NCI-H2196 treated with DMSO at 0.1 percent for 48 hours (cell line): ENCODE measurements around the gene ZNF273.
"Not testable (repeated sequence)": the region's sequence is repeated elsewhere in the genome, so short reads cannot be mapped to it uniquely, and the experiment has no call there.

ENCODE experiments used
- DNase-seq: peaks from one replicate; lab custom pipeline; 2025; ENCODE audit not compliant: unreplicated experiment; lab: John Stamatoyannopoulos, UW

The ZNF273 gene

DNA sequence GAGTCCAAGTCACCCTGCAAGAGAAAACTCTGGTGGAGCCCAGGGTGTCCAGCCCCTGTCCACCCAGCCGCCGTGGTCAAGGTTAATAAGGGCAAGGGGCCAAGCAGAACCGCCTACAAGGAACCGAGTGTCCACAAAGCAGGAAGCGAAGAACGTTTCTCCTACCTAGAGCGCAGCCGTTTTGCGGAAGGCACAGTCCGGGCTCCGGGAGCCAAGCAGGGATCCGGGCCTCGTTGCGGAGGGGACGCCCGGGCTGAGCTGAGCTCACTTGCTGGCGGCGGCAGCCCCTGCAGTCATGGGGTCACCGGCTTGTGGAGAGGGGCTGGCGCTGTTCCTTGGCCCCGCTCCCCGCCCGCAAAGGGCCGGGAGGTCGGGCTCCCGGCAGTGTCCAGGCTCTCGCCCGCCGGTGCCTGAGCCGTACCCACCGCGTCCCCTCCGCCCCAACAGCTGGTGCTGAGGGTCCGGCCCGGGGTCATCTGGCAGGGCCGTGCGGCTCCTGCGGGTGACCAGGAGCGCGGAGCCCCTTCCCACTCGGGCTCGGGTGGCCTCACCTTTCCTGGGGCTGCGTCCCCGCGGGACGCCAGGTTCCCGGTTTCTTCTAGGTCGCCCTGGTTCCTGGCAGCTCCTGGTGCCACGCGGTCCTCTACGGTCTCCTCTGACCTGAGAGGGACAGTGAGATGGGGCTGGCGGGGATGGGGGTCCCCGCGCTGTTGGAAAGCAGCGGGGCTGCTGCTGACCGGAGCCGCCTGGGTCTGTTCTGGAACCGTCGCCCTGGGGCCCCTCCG, 14.0 kb upstream of the ZNF273 start:
- DNase-seq = no peak

DNA sequence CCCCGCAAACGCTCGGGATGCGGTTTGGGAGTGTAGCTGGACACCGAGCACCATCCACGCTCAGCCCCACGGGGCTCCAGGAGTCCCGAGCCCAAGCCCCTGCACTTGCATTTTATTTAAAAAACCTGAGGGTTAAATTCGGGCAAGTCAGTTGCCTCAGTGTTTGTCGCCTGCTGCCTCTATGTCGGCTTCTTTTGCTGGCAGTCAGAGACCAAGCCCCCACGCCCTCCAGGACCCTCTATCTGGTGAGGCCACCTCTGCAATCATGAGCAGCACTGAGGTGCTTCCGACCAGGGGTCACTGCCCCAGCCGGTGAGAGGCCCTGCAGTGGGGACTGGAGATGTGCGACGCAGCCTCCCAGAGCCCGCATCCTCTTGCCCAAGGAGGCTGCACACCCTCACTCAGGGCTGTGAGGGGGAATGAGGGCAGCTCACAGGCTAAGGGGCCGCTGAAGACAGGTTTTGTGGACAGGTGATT, 13.3 kb upstream of the ZNF273 start:
- no peak for DNase-seq

- DNase-seq = not testable (repeated sequence)
Observed at GRCh38 chr7:64890273-64890672, 12.8 kb upstream of the ZNF273 start.

- DNase-seq = no peak
Observed at GRCh38 chr7:64890761-64891362, 12.2 kb upstream of the ZNF273 start.

- not testable (repeated sequence) for DNase-seq
Observed at GRCh38 chr7:64891363-64892081, 11.6 kb upstream of the ZNF273 start.

- DNase-seq = no peak
Observed at GRCh38 chr7:64892116-64892515, 11.0 kb upstream of the ZNF273 start.

GRCh38 chr7:64892666-64893309, 10.3 kb upstream of the ZNF273 start:
- DNase-seq = no peak

DNA sequence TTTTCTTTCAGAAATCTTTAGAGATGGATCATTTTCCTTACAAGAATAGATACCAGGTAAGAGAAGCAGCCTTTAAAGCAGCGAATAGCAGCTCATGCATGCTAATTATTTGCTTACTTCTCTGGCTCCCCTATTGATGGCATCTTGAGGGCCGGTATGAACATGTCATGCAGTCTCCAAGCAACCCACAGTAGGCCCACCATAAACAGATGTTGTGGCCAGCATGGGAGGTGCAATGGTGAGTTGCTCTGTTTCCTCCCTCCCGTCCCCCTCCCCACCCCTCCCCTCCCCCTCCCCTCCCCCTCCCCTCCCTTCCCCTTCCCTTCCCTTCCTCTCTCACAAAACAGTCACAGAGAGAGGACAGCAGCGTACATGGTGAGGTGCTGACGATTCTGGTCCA, 9.7 kb upstream of the ZNF273 start:
- DNase-seq = no peak

- not testable (repeated sequence) for DNase-seq
Observed at GRCh38 chr7:64902461-64902805, 640 bp upstream of the ZNF273 start.

GRCh38 chr7:64904008-64904407, 935 bp downstream of the ZNF273 start:
- DNase-seq = no peak

DNA sequence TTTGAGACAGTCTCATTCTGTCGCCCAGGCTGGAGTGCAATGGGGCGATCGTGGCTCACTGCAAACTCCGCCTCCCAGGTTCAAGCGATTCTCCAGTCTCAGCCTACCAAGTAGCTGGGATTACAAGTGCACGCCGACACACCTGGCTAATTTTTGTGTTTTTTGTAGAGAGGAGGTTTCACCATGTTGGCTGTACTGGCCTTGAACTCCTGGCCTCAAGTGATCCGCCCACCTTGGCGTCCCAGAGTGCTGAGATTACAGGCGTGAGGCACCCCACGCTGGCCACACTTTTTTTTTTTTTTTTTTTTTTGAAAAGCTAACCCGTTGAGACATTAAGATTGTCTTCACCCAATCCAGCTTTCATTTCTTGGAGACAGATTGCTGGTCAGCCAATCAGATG, 2.1 kb downstream of the ZNF273 start:
- no peak for DNase-seq

GRCh38 chr7:64905547-64905946, 2.5 kb downstream of the ZNF273 start:
- DNase-seq = no peak

DNA sequence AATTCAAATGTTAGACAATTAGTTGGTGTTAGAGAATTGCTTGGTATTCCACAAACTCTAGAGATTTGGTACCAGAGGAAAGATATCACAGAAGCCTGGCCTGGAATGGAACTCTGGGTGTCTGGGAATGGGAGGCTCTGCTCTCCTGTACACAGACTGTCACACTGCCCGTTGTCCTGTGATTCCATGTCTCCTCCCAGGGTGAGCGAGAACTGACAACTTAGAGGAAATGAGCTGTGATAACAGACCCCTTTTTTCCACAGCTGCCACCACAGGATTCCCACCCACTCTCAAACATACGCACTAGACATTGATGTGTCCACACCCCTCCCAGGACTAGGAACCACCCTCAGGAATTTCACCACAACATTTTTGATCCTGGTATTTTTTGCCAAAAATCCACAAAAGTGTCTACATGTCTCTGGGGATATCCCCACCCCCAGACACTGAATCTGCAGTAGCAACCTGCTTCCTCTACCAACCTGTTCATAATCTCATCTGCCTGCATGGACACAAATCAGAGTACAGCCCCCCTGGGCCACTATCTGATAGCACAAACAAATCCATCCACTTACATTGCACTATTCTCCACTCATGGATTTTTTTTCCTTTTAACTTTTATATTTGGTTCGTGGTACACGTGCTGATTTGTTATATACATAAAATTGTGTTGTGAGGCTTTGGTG, 4.7 kb downstream of the ZNF273 start:
- DNase-seq = no peak

GRCh38 chr7:64908358-64908757, 5.3 kb downstream of the ZNF273 start:
- no peak for DNase-seq

- DNase-seq = no peak
Observed at GRCh38 chr7:64914557-64914956, 11.5 kb downstream of the ZNF273 start.

GRCh38 chr7:64915301-64915700, 12.2 kb downstream of the ZNF273 start:
- DNase-seq = not testable (repeated sequence)

GRCh38 chr7:64928252-64929187, 25.4 kb downstream of the ZNF273 start:
- DNase-seq = not testable (repeated sequence)

DNA sequence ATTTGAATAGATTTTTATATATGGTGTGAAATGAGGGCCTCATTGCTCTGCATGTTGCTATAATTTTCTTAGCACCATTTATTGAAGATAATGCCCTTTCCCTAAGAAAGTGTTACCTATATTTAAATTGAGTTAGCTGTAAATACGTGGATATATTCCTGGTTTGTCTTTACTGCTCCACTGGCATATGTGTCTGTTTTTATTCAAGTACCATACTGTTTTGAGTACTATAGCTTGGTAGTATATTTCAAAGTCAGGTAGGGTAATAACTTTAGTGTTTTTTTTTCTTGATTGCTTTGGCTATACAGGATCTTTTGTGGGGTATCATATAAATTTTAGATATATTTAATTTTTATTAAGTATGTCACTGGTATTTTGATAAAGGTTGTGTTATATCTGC, 31.4 kb downstream of the ZNF273 start:
- no peak for DNase-seq

- DNase-seq = no peak
Observed at GRCh38 chr7:64938540-64938939, 35.5 kb downstream of the ZNF273 start.

GRCh38 chr7:64940021-64940420, 36.9 kb downstream of the ZNF273 start:
- not testable (repeated sequence) for DNase-seq
